Hippocampal formation (tissue), 2 donors: ENCODE measurements around the gene POLD4.
A peak's percentile ranks its signal among the peaks of the same experiment; 100 is the strongest.
"Not testable (repeated sequence)": the region's sequence is repeated elsewhere in the genome, so short reads cannot be mapped to it uniquely, and the experiment has no call there.

ENCODE experiments used
- DNase-seq, 2 donors: peaks; one replicate each; lab custom pipeline; 2025; lab: John Stamatoyannopoulos, UW

Gene POLD4

GRCh38 chr11:67354075-67355022 is 1.0 kb upstream of the POLD4 start:
- DNase-seq: no peak

DNA sequence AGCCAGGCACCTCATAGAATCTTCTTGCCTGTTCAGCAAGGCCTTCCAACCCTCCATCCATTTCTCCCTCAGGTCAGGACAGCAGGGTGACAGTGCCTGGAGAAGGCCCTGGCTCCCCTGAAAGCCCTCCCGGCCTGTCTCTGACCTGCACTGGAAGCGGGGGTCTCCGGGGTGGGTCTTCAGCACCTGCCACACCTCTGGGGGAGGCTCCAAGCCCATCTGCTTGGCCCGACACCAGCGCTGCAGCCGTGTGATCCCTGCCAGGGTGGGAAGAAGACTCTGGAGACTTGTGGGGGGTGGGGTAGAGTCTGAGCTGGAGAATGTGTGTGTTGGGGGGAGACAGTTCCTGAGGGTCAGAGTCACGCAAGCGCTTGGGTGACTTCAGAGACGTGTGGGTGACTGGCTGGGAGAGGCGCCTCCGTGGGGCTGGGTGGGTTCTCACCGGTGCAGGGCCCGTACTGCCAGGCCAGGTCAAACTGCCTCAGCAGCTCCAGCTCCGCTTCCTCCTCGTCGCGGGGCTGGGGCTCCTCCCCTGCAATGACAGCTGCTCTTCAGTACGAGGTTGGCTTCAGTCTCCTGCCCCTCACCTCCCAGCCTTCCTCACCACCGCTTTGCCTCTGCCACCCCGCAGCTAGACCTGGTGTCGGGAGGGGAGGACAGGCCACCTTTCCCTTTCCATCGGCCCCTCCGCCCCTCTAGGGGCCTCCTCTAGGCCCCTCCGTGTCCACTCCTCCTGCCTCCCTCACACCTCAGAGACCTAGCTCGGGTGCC is 615 bp downstream of the POLD4 start:
- no peak for DNase-seq

DNA sequence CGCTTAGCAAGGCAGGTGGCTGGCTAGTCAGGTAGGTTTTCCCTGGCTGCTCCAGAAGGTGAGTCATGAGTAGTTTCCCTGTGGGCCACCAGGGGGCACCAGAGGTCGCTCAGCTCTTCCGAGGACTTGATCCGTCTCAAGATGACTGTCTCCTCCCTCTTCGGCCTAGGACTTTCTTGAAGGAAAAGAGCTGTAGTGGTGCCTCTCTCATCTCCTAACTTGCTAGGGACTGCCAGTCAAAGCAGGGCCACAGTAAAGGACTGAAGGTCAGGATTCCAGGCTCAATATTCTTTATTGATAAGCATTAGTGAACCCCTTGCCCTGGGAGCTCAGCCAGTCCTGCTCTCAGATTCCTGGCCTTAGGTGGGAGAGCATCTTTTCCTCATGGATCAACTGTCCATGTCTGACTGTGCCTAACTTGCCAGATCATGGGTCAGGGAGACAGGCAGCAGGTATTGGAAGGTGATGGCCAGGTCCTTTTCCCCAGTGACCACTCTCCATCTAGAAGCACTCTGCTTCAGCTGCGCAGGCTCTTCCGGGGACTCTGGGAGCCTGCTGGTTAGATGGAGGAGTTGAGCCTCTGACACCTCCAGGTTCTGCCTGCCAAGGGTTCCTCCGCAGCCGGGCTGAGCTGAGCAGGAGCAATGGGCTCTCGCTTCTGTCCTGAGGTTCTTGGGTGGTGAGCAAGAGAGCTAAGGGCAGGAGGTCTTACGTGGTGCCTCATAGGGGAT is 1.9 kb downstream of the POLD4 start:
- peak in 1 of 2 donors; percentile 57 for DNase-seq

DNA sequence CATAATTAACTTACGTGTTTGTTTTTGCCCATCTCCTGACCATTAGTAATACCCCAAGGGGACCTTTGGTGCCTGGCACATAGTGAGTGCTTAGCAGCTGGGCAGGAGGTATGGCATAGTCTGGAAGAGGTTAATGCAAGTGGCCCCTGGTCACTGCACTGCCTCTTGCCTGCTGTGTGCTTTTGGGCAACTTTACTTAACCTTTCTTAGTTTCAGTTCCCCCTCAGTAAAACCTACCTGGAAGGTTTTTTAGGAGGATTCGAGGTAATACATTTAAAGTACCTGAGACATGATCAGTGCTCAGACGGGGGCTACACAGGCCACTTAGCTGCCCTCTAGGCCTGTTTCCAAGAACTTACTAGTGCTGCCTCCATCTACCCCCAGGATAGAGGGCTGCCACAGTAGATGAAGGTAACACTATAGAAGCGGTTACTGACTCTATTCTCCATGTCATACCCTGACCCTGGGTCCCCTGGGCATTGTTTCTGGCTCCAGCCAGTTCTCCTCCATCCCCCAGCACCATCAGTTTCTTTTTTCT is 3.3 kb downstream of the POLD4 start:
- DNase-seq: no peak

DNA sequence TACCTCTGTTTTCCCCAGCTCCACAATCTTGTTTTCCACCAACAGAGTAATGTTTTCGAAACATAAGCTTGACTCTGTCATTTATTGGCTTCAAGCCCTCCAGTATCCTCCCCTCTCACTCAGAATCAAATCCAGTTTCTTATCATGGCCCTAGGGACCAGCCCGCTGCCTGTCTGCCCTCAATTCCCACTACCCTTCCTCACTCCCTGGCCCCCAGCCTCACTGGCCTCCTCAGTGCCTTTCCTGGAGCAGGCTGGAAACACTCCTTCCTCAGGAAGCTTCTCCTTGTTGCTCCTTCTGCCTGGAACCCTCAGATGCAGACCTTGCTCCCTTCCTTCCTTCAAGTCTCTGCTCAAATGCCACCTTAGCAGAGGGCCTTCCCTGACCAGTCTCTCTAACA is 3.9 kb downstream of the POLD4 start:
- no peak for DNase-seq

- no peak for DNase-seq
Measured at GRCh38 chr11:67349036-67349435, 4.3 kb downstream of the POLD4 start.

DNA sequence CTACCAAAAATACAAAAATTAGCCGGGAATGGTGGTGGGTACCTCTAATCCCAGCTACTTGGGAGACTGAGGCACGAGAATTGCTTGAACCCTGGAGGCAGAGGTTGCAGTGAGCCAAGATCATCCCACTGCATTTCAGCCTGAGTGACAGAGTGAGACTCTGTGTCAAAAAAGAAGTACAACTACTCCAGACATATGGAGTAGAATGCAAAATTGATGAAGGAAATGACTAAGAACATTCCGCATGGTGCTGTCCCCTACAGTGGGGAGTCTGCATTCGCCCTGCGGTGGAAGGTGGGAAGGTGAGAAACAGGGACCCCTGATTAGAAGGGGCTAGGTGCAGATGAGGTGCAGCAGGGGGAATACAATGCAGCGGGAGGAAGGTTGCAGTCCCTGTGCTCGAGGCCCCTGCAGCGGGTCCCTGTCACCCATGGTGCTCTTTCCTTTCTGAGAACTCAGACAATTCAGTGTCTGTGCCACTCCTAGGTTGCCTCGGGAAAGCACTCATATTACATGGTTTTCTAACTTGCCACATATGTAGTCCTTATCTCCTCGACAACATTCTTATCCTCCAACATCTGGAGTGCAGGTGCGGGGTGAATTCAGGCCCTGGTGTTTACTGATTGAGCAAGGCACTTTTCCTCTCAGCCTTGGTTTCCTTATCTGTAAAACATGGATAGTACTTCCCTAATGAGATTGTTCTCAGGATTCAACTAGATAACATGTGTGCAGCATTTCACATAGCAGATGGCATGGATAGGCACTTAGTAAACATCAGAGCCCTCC is 5.2 kb downstream of the POLD4 start:
- DNase-seq: no peak

DNA sequence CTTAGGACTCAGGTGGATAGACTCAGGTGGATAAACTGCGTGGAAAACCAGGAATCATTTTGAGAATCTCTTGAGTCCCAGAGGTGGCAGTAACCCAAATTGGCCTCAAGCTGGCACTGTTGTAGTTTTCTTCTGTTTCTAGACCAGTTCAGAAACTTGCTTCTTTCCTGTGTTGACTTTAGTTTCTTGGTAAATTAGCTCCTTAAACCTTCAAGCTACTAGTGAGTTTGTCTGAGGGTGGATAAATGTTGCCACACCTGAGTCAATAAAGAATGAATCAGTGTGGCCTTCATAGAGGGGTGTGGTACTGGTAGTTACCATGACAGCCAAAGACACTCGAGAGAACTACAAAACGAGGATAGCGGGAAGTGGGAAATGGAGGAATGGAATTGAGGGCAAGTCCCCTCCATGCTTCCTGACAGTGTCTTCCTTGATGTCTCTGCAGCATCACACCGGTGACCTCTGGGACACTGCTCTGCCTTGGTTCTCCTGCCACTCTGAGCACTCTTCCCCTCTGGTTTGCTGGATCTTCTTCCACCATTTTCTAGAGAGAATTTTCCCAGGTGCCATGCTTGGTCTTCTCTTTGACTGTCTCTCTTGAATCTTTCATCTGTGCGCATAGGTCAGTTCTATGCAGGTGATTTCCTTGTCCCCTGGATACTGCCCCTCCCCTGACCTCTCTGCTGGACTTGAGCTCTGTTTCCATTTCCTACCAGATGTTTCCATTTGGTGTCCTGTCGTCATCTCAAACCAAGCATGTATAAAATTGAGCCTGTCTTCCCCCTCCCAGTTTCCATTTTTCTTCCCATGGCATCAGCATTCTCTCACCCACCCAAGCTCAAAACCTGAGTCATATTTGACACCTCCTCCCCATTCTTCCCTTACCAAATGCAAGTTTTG is 7.2 kb downstream of the POLD4 start:
- peak in 1 of 2 donors; percentile 12 for DNase-seq

GRCh38 chr11:67345247-67345919 is 8.0 kb downstream of the POLD4 start:
- no peak for DNase-seq

- no peak for DNase-seq
Measured at GRCh38 chr11:67344264-67344663, 9.1 kb downstream of the POLD4 start.

DNA sequence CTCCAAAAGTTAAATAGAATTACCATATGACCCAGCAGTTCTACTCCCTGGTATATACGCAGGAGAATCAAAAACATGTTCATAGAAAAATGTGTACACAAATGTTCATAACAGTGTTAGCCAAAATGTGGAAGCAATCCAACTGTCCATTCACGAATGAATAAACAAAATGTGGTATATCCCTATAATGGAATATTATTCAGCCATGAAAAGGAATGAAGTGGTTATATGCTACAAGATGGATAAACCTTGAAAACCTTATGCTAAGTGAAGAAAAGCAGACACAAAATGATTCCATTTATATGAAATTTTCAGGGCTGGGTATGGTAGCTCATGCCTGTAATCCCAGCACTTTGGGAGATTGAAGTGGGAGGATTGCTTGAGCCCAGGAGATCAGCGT is 16.1 kb downstream of the POLD4 start:
- DNase-seq: no peak

- DNase-seq: no peak
Measured at GRCh38 chr11:67332081-67332691, 21.2 kb downstream of the POLD4 start.

- no peak for DNase-seq
Measured at GRCh38 chr11:67323526-67323925, 29.8 kb downstream of the POLD4 start.

DNA sequence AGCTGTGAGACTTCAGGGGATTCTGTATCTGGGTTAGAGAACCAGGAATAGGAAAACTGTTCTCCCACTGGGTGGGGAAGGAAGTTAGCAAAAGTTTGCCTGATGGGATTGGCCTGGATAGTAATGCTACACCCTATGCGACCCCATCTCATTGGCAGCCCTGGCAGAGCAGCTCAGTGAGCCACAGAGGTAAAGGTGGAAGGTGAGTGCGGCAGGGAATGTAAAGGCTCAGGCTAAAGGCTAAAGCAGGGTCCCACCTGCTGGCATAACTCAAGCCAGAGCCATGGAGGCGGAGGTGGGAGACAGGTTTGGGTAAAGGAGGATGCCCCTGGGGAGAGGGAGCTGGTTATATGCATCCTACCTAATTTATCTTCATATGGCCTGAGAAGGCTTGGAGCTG is 31.3 kb downstream of the POLD4 start:
- no peak for DNase-seq

DNA sequence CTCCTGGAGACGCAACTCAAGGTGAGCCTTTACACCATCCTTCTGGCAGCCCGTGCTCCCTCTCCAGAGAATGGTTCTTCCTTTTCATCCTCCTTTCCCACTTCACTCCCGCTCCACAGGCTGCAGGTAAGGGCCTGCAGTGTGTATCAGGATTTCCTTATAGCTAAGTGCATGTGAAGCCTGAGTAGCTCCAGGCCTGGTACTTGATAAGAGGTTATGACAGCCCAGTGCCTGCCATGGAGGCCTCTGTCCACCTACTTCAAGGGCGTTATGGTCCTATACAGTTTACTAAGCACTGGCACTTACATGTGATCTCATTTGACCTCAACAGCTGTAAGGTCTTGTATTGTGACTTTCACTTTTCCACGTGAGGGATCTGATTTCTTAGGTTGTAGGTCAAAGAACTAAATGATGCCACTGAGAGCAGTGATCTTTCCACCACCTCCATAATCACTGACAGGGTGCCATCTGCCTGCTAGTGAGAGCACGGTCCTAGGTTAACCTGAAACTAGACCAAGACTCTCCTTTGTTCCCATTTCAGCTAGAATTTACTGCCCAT is 32.0 kb downstream of the POLD4 start:
- DNase-seq: no peak

DNA sequence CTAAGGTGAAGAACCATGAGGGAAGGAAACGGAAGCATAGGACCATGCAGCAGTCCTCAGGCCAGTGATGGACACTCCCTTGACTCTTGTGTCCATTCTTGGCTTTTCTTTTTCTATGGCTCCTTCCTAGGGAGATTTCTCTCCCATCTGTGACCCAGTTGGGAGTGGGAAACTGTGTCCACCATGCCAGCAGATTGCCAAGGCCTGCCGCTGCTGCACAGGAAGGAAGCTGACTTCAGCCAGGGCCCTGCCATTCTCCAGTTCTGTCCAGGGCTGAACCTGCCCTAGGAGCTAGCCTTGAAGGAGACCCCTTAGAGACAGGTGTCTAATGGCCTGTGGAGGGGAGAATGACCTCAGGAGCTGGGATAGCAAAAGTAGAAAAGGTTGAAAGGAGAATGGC is 32.7 kb downstream of the POLD4 start:
- no peak for DNase-seq

DNA sequence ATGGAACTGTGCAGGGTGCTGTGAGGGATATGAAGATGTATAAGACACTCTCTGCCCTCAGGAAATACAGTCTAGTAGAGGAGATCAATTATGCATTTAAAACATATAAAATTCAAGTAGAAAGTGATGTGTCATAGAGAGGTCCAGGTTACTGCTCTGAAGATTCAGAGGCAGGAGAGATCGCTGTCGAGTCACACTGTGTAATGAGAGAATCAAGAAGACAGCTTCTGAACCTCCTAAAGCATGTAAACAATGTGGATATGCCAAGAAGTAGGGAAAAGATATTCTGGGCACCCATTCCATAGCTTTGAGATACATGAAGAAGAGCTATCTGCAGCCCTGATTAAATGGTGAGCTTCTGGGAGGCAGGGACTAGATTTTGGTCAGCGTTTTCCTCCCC is 33.3 kb downstream of the POLD4 start:
- DNase-seq: no peak

- DNase-seq: not testable (repeated sequence)
Measured at GRCh38 chr11:67318876-67319275, 34.5 kb downstream of the POLD4 start.
